HG03060 (cell line): Measurements from ENCODE around the gene BEX5.
A peak's percentile ranks its signal among the peaks of the same experiment; 100 is the strongest.
"Not testable (repeated sequence)": the region's sequence is repeated elsewhere in the genome, so short reads cannot be mapped to it uniquely, and the experiment has no call there.

ENCODE experiments used
- ATAC-seq: cut with Tn5 transposase; IDR thresholded peaks from one replicate; pipeline ENCODE4 v1.9.1; 2021; ENCODE audit warnings: low read depth, moderate number of reproducible peaks; ENCODE audit not compliant: unreplicated experiment

BEX5 gene

DNA sequence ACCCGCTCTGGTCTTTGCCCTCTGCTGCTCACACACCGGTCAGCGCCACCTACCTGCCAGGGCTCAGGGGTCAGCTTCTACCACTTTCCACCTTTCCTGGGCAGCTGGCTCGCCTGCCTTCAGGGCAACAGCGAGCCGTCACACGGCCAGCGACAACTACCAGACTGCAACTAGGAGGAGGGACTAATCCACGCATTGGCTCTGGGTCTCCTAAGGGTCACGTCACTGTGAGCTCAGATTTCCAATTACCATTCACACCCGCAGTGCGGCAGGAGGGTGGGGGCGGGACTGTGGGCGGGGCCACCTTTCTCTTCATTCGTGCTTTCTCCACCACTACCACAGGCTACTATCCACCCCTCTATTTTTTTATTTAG lies at the start of gene BEX5:
BEX5 (minus strand) TSS at position 172 of the 374 bp plus-strand sequence. CDS start 1,712 bp downstream, outside the sequence.
- peak; percentile 80 for ATAC-seq

DNA sequence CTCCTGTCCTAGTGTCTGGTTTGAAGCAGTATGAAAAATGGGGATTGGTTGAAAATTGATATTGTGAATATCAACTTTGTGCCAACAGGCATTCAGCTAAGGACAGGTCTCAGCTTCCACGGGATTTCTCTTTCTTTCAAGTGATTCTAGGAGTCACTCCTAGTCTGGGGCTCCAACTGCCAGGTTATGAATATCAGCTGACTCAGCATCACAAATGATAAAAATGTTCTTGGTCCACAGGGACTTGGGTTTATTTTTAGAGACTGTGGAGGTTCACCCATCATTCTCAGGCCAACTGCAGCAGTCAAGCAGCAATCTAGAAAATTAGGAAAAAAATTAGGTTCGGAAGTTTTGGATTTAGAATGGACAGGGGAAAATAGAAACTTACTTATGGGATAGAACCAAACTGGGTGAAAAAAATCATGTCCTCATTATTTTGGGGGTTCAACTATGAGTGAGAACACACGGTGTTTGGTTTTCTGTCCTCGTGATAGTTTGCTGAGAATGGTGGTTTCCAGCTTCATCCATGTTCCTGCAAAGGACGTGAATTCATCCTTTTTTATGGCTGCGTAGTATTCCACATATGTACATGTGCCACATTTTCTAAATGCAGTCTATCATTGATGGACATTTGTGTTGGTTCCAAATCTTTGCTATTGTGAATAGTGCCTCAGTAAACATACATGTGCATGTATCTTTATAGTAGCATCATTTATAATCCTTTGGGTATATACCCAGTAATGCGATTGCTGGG lies 30.4 kb upstream of the BEX5 start:
- no peak for ATAC-seq

DNA sequence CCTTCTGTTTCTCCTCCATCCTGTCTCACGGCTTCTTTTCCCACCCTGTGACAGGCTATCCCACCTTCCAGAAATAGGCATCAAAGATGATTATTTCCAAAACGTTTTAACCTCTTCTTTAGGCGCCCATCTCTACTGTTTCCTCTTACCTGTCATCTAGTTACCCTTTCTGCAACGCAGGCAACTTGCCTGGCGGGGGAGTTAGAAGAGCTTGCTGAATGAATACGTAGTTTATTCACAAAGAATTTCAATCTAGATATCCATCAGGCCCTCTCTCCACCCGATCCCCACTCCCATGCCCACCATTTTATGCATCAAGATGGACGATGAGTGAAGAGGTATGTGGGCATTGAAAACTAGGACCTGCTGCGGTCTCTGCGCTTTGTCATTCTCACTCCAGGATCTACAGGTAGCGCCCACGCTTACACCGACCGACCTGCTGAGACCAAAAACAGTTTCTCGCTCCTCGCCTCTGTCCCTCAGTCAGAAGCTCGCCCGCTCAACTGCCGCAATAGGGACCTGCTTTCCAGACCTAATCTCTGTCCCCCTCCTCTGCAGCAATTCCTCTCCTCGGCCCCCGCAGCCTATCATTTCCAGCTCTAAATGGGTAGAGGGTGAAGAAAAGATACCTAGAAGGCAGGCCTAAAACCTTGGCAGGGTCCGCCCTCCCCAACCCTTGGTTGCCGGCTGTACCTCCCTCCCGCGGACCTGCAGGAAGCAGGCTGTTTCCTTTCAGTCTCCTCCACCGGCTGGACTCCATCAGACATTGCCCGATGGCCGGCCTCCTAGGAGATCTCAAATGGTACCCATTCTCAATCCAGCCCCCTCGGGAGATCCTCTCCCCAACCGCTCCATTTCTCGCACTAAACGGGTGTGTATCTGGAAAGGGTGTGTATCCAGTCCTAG lies 624 bp downstream of the BEX5 start:
- ATAC-seq, result no peak

DNA sequence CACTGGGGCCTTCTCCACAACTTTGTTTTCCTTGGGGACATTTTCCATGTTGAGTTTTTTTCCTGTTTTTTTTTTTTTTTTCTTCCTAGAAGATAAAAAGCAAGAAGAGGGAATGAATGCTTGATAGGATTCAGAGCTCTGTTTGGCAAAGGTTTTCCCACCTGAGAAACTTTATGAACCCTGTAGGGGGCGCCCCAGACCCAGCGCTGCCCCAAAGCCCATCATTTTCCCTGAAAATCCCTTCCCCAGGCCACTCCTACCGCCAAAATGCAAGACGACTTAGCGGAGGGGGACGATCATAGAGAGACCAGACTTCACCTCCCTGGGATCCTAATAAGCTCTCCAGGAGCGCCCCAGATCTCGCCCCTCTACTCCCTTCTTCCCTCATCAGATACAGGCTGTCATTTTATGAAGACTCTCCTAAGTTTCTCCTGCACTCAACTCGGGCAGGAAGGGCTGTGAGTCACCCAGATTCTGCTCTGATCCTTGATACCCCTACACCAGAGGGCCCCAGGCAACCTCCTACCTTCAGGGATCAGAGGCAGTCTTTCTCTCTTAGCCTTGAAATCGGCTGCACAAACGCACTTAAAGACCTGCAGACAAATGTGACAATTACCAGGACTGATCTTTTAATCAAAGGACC lies 1.4 kb downstream of the BEX5 start:
- no peak for ATAC-seq

- not testable (repeated sequence) for ATAC-seq
These were observed 13.5 kb downstream of the BEX5 start, which contains the start of gene TCEAL6 for GRCh38 chrX:102142274-102142673. TCEAL6 (minus strand) TSS chrX:102142481.

DNA sequence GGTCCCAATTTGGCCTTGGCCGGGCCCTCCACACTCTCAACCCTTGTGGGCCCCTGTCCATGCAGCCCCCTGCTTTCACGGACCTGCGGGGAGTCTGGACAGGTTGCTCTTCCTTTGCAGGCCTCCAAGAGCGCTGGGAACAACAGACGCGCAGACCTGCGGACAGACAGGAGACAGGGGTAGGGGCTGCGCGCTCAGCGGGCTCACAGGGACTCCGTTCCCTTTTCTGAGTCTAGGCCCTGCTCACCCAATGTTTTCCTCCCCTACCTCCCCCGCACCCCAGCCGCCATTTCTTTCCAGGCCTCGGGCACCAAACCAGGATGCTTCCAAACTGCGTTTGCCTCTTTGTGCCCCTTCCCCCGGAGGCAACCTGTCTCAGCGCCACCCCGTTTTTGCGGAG lies 14.1 kb downstream of the BEX5 start:
- ATAC-seq, result not testable (repeated sequence)

- not testable (repeated sequence) for ATAC-seq
These were observed 14.9 kb downstream of the BEX5 start for GRCh38 chrX:102140876-102141275.

DNA sequence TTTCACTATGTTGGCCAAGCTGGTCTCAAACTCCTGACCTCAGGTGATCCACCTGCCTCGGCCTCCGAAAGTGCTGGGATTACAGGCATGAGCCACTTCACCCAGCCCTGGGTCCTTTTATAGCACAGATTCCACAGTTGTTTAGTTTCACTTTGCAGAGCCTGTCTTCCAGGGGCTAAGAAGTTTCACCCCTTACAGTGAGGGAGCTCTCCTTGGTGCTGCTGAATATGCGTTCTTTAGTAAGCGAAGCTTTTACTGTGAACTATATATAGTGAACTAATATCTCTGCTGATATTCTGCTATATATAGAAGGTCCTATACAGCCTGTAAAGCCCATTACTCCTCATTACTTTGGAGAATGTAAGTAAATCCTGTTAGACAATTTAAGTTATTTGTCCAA lies 17.7 kb downstream of the BEX5 start:
- no peak for ATAC-seq

DNA sequence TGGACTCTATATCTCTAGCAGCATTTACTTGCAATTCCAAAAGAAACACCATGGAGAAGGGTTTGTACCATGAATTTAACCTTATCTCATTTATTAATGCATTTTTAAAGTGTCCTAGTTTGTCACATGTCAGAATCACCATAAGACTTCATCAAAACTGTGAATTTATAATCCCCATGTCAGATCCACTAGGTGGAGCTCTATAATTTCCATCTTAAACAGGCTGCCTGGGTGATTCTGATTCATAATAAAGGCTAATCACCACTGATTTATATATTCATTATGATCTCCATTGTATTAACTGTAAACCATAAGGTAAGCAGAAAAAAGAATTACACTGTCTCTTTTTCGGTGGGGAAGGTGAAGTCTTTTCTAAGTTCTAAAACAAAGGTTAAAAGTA lies 26.3 kb downstream of the BEX5 start:
- no peak for ATAC-seq

DNA sequence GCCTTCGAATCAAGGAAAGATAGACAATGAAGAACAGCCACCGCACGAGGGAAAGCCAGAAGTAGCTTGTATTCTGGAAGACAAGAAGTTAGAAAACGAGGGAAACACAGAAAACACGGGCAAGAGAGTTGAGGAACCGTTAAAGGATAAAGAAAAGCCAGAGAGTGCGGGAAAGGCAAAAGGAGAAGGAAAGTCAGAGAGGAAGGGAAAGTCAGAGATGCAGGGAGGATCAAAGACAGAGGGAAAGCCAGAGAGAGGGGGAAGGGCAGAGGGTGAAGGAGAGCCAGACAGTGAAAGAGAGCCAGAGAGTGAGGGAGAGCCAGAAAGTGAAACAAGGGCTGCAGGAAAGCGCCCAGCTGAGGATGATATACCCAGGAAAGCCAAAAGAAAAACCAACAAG lies 28.9 kb downstream of the BEX5 start:
- no peak for ATAC-seq

GRCh38 chrX:102126080-102126818 lies 29.5 kb downstream of the BEX5 start:
- ATAC-seq, result not testable (repeated sequence)

- not testable (repeated sequence) for ATAC-seq
These were observed 30.3 kb downstream of the BEX5 start, which contains the start of gene TCEAL2 for GRCh38 chrX:102125436-102125835. TCEAL2 (plus strand) TSS chrX:102125679; CDS start chrX:102126831, 1,152 bp downstream.

GRCh38 chrX:102125014-102125413 lies 30.8 kb downstream of the BEX5 start:
- not testable (repeated sequence) for ATAC-seq

DNA sequence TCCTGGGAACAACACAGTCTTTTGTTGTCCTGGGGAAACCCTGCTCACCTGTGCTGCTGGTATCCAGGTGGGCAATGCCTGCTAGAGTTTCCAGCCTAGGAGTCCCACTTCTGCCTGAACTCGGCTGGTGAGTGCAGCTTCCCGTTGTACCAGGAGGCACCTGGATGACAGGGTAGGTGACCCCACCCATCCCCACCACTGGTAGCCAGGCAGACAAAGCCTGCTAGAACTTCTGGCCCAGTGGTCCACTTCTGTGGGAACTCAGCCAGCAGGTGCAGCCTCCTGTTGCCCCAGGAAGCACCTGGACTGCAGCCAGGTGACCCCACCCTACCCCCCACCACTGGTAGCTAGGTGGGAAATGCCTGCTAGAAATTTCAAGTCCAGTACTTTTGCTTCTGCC lies 40.0 kb downstream of the BEX5 start:
- no peak for ATAC-seq

DNA sequence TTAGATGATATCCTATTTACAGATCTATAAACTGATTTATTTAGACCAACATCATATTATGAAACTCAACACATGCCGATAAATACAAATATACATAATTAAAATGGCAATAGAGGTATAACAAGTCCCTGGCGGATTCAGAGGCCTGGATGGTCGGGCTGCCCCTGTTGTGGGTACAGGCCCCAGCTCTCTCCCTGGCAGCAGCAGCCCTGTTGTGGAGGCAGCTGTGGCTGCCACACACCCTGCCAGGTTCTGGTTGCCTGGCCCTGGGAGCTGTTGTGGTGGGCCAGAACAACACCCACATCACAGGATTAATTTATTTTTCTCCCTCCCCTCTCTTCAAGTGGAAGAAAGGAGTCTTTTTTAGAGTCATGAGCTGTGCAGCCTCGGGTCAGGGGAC lies 42.4 kb downstream of the BEX5 start:
- ATAC-seq, result no peak
